Measurements from ENCODE around the gene SPEF2.

- TF ChIP-seq CTCF (IDR thresholded peaks at IDR 0.05) (no peak), EZH2 (IDR thresholded peaks at IDR 0.05; ENCODE audit: borderline replicate concordance, insufficient read depth, low read depth, low read length, poor library complexity, severe bottlenecking) (no peak)
Observed at GRCh38 chr5:35754481-35754880, 136.8 kb downstream of the SPEF2 start.
